Suprapubic skin (tissue), 4 donors: ENCODE measurements around the gene CMSS1.

Source experiments
- CTCF ChIP-seq, 2 donors: fragments of 200-600 bp in 1 of 2; fragments of 450-650 bp in 1 of 2; sonication (generic) in 1 of 2; IDR thresholded peaks; one replicate each; pipeline ENCODE4 v1.5.1; 2016 to 2019; ENCODE audit warnings: antibody characterized with exemption in 2 of 2, mild to moderate bottlenecking in 1 of 2, moderate library complexity in 1 of 2
- EP300 ChIP-seq: sonication (generic); formaldehyde crosslinking; IDR thresholded peaks from one replicate; pipeline ENCODE4 v1.6.1; 2017; ENCODE audit warnings: antibody characterized with exemption
- POLR2A ChIP-seq, 2 donors: fragments of 450-650 bp; IDR thresholded peaks; one replicate each; pipeline ENCODE4 v1.6.1; 2017; ENCODE audit warnings: antibody characterized with exemption in 2 of 2, mild to moderate bottlenecking in 2 of 2, moderate library complexity in 2 of 2
- POLR2AphosphoS5 ChIP-seq, 3 donors: sonication (generic); formaldehyde crosslinking; IDR thresholded peaks; one replicate each; pipeline ENCODE4 v1.6.1; 2017; ENCODE audit warnings: antibody characterized with exemption in 3 of 3

GRCh38 chr3:100140976-100141375 is 323.3 kb downstream of the CMSS1 start:
- TF ChIP-seq POLR2A (IDR thresholded peaks at IDR 0.05) (no peak), CTCF (IDR thresholded peaks at IDR 0.05) (no peak), POLR2AphosphoS5 (IDR thresholded peaks at IDR 0.05) (no peak), EP300 (no peak)
